GM19238 (cell line): ENCODE data around the gene NDUFAF2.
"Not testable (repeated sequence)": the region's sequence is repeated elsewhere in the genome, so short reads cannot be mapped to it uniquely, and the experiment has no call there.

Source experiments
- DNase-seq: peaks from one replicate; pipeline ENCODE4 v3.0.0; 2011; ENCODE audit warnings: low spot score; ENCODE audit not compliant: insufficient read length

Gene NDUFAF2

GRCh38 chr5:60992871-60993270 is 47.9 kb downstream of the NDUFAF2 start:
- no peak for DNase-seq

- DNase-seq = no peak
Measured at GRCh38 chr5:60993425-60993824, 48.4 kb downstream of the NDUFAF2 start.

DNA sequence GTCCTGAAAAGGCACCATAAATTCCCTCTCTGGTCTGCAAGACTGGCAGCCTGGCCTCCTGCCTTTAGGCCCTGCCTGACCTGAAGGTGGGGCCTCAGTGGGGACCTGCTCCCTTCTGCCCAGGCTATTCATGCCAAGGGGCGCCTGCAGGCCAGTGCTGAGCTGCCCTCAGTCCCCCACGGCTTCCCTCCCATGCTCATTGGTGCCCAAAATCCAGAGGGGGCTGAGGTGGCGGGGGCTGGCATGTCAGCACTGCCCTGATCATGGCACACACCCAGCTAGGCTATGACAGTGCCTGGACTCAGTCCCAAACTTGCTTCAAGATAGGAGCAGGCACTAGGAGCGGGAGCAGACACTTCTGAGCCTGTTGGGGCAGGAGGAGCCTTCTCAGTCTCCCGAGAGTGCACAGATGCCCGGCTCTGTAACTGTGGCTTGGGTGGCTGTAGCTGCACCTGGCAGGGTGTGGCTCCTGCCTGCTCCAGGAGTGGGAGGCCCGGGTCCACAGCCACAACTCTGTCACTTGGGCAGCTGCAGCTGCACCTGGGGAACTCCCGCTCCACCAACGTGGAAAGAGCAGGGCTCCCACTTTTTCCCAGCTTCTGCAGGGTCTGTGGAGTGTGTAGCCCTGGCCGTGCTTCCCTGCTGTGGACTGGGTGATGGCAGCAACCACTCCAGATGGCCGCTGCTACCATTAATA is 49.0 kb downstream of the NDUFAF2 start:
- no peak for DNase-seq

DNA sequence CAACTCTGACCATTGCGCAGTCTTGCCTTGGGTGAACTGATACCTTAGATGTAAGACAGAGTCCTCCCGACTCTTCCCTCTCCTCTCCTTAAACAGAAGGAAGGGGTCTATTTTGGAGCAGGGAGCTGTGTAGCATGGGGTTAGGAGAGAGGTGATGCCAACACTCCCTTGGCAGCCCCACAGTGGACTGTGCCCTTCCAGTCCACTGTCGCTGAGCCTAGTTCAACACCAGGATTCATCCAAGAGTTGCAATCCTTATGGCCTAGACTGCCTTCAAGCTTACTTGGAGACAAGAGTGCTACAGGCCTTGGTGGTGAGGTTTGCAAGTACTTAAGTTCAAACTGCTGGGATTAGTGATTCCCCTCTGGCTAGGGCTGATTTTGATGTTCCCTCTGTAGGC is 51.4 kb downstream of the NDUFAF2 start:
- no peak for DNase-seq

DNA sequence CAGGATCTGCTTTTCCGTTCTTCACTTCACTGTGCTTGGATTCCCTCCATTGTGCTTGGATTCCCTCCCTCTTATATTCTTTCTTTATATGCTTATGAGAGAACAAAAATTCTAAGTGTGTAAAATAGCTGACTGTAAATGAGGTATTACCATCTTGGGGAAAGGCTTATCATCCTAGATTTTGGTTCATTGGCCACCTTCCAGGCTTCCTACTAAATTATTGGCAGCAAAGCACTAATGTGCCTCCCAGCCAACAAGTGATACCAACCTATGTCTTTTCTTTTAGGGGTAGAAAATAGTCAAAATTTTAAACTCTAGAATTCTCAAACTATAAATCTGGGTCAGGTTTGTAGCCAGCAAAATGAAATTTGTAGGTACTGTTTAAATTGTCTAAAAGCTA is 52.7 kb downstream of the NDUFAF2 start:
- DNase-seq = no peak

GRCh38 chr5:61000887-61001286 is 55.9 kb downstream of the NDUFAF2 start:
- DNase-seq = no peak

DNA sequence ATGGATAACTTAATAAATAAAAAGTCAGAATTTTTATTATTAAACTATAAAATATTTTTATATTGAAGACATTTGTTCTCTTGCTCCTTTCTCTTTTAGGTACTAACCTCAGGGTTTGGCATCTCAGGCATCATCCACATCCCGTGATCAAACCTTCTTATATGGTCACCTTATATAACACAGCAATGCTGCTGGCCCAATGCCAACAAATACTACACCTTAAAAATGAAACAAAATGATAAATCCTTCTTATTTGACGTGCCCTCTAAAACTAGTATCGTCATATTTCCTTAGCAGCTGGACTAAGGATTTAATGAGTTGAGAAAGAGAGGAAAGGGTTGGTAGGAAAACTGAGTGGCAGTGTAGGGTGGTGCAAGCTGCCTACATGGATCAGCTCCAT is 56.6 kb downstream of the NDUFAF2 start:
- DNase-seq = no peak

- DNase-seq = no peak
Measured at GRCh38 chr5:61002611-61003355, 57.8 kb downstream of the NDUFAF2 start.

DNA sequence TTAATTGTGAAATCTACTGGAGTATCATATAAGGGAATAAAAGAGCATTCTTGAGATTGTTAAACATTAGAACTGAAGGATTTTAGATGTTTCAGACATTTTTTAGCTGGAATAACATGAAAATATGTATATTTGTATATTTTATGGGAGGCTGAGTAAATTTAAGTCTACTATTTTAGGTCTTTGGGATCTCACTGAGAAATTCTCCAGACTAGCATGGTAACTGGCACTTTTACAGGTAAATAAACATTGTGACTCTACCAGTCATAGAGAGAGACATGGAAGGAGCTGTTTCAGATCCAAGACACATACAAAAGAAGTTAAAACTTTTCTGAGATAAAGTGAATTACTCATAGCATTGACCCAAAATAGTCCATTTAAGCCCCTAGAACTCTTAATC is 59.4 kb downstream of the NDUFAF2 start:
- DNase-seq = no peak

- no peak for DNase-seq
Measured at GRCh38 chr5:61009907-61010306, 64.9 kb downstream of the NDUFAF2 start.

DNA sequence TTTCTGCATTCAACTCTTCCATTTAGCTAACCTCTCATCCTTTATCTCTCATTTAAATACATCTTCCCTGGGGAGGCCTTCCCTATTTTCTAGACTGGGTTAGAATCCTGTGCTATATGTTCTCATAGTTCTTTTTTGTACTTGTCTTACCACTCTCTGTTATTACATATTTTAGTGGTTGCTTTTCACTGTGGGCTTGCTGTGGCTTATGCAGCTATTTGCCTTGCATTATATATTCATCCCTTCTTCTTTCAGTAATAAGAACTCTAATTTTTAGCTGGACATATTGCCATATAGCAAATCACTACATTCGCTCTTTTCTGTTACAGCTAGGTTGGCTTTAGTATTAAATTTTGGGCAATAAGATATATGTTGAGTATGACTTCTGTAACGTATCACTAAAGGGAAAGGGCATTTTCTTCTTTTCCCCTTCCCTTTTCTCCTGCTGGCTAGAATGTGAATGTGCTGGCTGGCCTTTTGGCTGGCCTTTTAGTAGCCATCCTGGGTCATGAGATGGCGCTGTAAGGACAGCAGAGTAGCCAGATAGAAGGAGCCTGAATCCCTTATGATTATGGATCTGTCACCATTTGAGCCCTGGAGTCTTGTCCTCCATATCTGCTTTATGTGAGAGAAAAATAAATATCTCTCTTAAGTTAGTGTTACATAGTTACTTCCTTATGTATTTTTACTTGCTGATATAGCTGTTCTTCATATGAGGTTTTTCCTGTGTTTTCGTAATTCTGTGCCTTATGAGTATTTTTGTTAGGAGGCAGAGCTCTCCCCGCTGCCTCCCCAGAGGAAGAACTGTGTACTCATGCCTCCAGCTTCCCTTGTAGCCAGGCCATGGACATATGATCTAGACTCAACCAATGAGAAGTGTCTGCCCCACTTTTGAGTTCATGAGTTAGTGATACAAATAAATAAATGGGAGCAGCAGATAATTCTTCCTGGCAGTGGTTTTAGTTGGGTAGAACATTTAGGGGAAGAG is 65.8 kb downstream of the NDUFAF2 start:
- DNase-seq = no peak

DNA sequence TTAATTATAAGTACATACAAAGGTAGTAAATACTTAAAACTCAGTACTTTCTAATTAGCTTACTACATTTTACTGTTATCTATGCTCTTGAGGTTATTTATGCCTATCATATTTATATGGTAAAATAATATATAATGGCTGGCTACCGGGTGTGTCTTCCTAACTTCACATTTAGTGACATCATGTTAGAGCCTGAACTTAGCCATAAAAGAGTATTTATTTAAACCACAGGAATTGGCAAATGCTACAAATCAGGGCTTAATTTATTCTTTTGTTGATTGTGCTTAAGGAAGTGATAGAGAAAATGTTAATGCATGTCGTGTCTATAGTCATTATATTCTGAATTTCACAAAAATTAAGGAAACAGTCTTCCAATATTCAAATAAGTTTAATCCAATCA is 73.1 kb downstream of the NDUFAF2 start:
- DNase-seq = no peak

DNA sequence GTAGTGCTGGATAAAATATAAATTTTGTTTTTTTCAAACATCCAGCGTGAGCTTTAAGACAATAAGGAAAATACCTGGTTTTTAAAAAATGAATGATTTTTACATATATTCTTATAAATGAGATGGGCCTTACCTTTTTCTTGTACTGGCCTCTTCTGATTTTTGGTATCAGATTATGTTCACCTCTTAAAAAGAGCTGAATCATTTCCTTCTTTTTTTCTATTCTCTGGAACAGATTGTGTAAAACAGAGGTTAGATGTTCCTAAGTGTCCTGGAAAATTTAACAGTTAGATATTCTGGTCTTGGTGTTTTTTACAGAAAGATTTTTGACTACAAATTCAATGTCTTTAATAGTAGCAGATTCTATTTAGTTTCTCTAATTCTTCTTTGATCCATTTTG is 74.6 kb downstream of the NDUFAF2 start:
- no peak for DNase-seq

DNA sequence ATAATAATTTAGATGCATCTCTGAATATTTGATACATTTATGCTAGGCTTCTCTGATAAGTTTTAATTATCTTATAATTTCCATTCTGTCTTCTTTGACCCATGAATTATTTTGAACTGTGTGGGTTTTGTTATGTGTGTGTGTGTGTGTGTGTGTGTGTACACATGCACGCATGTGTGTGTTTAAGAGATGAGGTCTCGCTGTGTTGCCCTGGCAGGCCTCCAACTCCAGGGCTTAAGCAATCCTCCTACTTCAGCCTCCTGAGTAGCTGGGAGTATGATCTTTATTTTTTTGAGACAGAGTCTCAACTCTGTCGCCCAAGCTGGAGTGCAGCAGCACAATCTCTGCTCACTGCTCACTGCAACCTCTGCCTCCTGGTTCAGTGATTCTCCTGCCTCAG is 75.4 kb downstream of the NDUFAF2 start:
- DNase-seq = no peak

DNA sequence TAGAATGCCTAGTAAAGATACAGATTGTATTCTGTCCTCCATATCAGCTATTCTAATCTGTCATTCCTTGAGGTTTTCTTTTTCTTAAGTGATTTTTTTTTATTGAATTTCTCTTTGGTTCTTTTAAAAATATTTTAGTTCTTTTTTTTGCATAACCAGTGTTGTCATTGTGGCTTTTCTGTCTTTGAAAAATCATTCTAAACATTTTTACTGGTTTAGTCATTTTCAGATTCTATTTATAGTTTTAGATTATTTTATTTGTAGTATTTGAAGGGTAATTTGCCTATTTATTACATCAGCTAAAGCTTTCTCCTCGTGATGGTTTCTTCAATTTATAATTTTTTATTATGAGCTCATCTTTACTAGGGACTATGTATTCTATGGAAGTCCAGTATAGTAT is 78.1 kb downstream of the NDUFAF2 start:
- no peak for DNase-seq

DNA sequence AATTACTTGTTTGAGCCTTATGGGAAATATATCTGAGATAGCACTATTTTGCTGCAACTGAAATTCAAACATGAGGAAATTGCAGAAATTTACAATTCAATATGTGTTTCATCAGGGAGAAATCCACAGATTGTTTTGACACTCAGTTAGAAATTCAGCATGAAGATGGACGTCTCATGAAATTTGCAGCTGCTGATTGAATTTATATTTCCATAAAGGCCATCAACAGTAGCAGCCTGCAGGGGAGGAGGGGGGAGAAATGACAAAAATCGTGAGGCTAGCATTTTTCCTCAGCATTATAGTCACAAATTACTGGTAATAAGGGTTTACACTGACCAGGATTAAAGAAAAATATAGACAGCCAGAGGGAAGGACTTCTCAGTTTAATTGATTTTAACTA is 81.0 kb downstream of the NDUFAF2 start:
- no peak for DNase-seq

- no peak for DNase-seq
Measured at GRCh38 chr5:61028382-61028781, 83.4 kb downstream of the NDUFAF2 start.

DNA sequence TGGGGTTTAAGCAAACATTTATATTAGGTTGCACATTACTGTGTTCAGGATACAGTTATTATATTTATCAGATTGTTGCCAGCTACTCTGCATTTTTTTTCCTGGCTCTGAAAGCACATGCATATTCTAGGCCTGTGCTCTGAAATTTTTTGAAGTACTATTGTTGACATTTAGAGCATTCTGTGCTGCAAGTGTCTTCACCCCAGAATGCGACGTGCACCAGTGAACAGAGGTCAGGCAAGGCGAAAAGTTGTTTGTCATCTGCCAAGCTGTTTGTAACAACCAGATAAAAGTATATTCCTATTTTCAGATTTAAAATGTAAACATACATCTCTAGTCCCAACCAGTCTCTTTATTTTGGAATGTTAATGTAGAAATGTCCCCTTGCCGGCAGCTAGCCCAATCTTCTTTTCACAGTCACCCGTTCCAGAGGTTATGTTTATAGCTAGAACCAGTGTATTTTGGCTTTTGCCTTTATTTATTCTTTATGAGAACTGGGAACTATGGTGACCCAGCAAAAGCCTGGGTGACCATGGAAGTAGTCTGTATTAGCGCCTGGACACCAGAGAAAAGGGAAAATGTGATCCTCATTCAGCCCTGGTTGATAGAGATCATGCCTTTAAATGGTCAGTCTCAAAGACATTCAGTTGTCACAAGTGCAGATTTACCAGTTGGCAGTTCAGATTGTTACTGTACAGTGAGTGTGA is 84.6 kb downstream of the NDUFAF2 start:
- no peak for DNase-seq

DNA sequence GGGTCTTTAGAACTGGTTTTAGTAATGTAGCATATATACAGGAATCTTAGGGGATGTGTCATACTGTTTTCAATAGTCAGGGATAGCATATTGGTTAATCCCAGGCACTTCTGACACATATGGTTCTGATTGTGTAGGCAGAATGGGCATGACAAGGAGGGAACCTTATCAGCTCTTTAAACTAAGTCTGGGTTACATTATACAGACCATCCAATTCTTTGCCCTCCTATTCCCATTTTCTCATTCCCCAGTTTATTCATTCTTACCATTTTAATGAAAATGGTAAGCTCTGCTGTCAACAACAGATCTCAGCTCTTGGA is 85.1 kb downstream of the NDUFAF2 start:
- no peak for DNase-seq

DNA sequence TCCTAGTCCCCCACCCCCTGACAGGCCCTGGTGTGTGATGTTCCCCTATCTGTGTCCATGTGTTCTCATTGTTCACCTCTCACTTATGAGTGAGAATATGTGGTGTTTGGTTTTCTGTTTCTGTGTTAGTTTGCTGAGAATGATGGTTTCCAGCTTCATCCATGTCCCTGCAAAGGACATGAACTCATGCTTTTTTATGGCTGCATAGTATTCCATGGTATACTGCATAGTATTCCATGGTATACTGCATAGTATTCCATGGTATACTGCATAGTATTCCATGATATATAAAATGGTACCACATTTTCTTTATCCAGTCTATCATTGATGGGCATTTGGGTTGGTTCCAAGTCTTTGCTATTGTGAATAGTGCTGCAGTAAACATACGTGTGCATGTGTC is 86.3 kb downstream of the NDUFAF2 start:
- DNase-seq = not testable (repeated sequence)

DNA sequence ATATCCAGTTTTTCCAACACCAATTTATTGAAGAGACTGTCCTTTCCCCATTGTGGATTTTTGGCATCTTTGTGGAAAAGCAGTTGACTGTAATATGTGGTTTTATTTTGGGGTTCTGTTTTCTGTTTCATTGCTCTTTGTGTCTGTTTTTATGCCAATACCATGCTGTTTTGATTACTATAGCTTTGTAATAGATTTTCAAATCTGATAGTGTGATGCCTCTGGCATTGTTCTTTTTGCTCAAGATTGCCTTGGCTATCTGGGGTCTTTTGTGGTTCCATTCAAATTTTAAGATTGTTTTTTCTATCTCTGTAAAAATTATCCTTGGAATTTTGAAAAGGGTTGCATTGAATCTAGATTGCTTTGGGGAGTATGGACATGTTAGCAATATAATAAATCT is 99.5 kb downstream of the NDUFAF2 start:
- DNase-seq = no peak

DNA sequence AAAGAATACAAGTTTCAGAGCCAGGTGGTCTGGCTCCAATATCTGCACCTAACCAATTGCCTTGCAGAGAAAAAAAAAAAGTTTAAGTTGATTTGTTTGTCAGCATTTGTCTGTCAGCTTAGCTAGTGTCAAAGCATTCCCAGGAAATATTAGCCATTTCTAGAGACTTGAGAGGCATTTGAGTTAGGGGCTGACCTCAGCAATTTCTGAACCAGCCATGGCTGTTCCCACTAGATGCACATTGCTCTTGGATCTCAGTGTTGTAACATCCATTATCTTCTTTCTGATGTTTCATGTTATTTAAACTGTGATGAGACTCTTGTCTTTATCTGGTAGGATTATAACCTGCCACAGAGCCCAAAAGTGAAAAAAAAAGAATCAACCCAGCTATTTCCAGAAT is 102.3 kb downstream of the NDUFAF2 start:
- DNase-seq = no peak
